ENCODE results near the gene COG5. TPM values are rescaled to one million over a fixed set of nuclear protein-coding genes. Genes with fewer than 3 reads are reported as not detected.
"Not testable (repeated sequence)": the region's sequence is repeated elsewhere in the genome, so short reads cannot be mapped to it uniquely, and the experiment has no call there.

The COG5 gene
- total RNA-seq, 1 donor from 2014 or later, result 34.7 TPM

- DNase-seq, result no peak
Measured at GRCh38 chr7:107264723-107265122, 299.0 kb downstream of the COG5 start.

DNA sequence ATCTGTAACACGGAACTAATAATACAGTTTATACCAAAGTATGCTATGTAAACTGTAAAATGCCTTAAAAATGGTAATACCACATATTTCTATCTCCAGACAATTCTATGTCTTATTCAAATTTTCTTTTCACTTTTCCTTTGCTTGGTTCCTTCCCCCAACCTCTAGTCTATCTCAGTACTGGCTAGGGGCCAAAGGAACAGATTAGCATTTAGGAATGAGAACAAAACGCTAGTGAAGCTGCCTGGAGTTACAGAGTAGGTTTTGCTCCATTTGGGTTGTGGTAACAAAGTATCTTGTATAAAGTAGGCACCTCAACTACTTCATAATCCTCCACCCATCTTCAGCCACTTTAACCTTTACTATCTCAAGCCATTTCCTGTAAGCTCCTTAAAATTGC, 300.9 kb downstream of the COG5 start:
- DNase-seq, result no peak

DNA sequence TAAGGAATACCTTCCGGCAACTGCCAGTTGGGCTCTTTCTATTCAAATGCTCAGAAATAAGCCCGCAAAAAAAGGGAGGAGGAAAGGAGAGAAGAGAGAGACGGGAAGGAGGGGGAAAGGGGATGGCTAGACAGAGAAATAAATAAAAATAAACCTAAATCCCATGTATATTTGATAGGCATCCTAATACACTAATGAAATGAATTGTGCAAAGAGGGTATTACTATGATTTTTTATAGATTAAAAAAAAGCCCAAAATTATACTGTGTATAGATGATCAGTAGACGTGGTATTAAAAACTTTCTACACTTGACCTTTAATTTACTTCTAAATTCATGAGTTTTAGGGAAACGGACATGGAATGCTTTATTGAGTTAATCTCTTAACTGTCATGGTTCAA, 305.0 kb downstream of the COG5 start:
- no peak for DNase-seq

- DNase-seq, result no peak
Measured at GRCh38 chr7:107255602-107256001, 308.1 kb downstream of the COG5 start.

DNA sequence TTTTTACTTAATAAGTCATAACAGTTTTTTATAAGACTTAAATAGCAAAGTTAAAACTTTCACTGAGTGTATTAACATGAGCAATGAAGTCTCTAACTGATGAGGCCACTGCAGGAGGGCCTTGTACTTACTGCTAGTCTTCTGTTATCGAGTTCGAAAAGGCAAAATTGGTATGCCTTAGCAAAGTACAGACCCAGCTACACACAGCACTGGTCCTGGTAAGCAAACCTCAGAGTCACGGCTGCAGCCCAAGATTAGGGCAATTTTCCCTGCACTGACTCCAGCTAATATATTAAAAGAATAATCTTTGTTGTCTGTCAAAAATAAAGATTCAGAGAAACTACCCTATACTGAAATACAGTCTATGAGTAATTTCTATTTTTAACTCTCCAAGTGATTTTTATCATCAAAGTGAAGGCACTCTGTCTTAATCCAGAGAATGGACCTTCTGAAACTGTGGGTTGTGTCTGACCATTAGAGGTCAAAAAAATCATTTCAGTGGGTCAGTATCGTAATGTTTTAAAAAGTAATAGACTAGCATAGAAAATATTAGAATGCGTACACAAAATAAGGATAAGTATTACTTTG, 309.2 kb downstream of the COG5 start:
- no peak for DNase-seq

GRCh38 chr7:107253599-107253998, 310.1 kb downstream of the COG5 start:
- DNase-seq, result no peak

- DNase-seq, result no peak
Measured at GRCh38 chr7:107251963-107252362, 311.8 kb downstream of the COG5 start.

- no peak for DNase-seq
Measured at GRCh38 chr7:107248551-107249316, 315.0 kb downstream of the COG5 start.

- DNase-seq, result not testable (repeated sequence)
Measured at GRCh38 chr7:107246836-107247235, 316.9 kb downstream of the COG5 start.

- DNase-seq, result no peak
Measured at GRCh38 chr7:107244613-107245012, 319.1 kb downstream of the COG5 start.

DNA sequence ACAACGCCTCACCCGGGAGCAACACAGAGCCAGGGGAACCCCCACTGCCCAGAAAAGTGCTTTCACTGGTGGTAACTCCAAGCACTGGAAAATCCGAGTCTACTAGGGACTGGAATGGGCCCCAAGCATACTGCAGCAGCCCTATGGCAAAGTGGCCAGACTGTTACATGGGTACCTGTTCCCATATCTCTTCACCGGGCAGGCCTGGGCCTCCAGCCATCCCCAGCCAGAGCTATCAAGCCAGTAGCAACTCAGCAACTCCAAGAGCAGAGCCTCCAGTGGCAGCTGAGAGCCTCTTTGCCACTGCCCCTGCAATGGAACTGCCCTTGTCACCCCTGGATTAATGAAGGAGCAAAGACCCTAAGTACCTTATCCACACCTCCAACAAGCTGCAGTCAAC, 321.5 kb downstream of the COG5 start:
- DNase-seq, result no peak

DNA sequence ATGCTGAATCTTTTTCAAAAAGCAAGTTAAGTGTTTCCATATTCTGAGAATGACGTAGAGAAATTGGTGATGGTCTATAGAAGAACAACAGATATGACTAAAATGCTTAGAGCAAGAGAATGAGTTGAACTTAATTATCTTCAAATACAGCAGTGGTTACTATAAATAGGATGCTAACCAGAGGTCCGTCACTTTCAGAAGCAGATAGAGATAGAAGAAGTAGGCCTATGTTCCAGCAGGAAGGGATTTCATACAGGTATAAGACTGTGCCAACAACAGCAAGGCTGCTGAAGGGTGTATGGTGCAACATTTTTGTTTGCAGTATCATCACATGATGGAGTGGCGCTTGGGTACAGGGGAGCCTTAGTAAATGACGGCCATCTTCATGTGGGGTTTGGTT, 326.3 kb downstream of the COG5 start:
- DNase-seq, result no peak

DNA sequence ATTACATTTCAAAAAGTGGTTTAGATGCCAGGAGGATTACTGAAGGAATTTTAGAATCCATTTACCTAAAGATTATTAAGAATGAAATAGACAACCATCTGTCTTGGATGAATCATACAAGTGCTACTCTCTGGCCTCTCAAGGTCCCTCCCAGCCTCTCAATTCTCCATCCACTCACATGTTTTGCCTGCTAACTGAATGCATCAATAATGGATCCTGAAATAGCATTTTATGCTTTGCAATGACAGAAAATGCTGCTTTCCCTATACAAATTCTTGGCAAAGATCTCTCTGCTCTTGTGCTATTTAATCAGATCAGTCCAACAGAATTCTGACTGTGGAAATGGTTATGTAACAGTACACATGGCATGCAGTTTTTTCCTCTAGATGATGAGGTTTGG, 326.9 kb downstream of the COG5 start:
- DNase-seq, result no peak

- DNase-seq, result peak; percentile 48
Measured at GRCh38 chr7:107234436-107234835, 329.3 kb downstream of the COG5 start.

DNA sequence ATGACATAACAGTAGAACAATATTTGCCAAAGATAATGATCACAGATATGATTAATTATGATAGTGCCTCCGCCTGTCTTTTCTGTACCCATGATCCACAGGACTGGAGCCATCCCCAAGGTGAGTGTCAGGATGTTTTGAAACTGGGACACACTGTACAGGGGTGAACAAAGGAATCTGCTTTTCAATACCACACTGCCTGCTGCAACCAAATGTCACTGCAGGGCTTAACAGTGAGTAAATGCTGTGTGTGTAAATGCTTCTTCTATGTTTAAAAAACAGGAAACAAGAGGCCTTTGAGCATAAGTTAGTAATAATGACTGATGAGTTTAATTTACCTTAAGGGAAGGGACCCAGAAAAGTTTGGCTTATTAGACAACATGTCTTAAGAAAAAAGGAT, 329.7 kb downstream of the COG5 start:
- DNase-seq, result peak; percentile 5

DNA sequence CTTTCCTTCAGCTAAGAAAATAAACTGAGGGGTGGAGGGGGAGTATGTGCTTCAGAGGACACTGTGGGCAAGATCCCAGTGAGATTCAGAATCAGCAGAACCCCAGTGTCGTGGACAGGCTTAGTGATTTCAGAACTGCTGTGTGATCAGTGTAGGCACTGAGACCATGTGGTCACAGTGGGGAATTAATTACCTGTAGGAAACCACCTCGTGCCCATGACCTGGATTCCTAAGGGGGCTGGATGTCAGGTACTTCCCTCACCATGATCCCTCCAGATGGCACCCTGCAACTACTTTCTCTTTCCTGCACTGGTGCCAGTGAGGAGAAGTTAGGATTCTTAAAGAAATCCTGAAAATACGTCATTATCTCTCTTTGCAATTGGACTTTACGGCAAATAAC, 330.5 kb downstream of the COG5 start:
- no peak for DNase-seq

GRCh38 chr7:107232568-107233090, 331.1 kb downstream of the COG5 start:
- DNase-seq, result no peak

DNA sequence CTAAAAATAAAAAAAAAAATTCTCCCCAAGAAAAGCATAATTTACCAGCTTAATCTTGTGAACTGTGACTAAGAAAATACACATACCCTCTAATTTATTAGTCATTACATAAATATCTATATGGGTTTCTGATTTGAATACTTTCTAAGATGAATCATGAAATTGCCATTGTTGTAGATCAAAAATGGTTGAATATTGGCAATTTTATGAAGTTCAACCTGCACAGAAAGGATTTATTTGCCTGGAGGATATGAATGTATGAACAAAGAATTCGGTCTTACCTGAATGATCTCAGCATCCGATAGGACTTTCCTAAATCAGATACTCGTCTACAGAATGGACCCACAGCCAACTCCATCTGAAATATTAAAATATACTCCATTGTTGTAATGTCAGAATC, 333.4 kb downstream of the COG5 start:
- DNase-seq, result peak; percentile 29

- DNase-seq, result no peak
Measured at GRCh38 chr7:107228291-107228690, 335.4 kb downstream of the COG5 start.

- no peak for DNase-seq
Measured at GRCh38 chr7:107224374-107225223, 339.1 kb downstream of the COG5 start.

DNA sequence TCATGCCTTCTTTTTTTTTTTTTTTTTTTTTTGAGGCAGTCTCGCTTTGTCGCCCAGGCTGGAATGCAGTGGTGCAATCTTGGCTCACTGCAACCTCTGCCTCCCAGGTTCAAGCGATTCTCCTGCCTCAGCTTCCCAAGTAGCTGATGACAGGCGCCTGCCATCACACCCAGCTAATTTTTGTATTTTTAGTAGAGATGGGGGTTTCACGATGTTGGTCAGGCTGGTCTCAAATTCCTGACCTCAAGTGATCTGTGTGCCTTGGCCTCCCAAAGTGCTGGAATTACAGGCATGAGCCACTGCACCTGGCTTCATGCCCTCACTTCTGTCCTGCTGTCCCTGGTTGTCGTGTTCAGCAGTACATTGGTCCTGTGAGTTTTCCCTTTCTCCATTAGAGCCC, 342.9 kb downstream of the COG5 start:
- DNase-seq, result not testable (repeated sequence)

GRCh38 chr7:107220356-107220755, 343.4 kb downstream of the COG5 start:
- no peak for DNase-seq

DNA sequence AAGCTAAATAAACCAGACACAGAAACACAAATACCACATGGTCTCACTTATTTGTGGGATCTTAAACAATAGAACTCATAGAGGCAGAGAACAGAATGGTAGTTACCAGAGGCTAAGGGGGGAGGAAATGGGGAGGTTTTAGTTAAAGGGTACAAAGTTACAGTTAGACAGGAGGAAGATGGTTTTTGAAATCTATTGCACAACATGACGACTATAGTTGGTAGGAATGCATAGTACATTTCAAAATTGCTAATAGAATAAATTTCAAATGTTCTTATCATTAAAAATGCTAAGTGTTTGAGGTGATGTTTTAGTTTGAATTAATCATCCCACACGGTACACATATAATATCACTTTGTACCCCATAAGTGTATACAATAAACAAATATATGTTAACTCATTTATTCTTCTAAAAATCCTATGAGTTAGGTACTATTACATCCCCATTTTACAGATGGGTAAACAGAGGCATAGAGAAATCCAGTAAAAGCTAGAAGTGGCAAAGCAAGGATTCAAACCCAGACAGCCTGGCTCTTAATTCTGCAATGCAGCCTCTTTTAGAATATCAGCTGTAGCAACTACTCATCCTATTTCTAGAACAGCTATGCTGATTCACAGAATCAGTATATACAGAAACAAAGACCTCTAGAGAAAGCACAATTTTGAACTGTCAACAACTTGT, 344.0 kb downstream of the COG5 start:
- DNase-seq, result no peak

All from dermis blood vessel endothelial cell (primary cell).